ENCODE data around the gene DKK3. TPM values are rescaled to one million over a fixed set of nuclear protein-coding genes. Genes with fewer than 3 reads are reported as not detected.

Gene DKK3
- total RNA-seq, 1 donor, result 72.4 TPM

- Histone ChIP-seq H3K79me2 (ENCODE audit: insufficient read depth, low read length) (no peaks in the 10 kb centered on the region), H4K20me1 (ENCODE audit: insufficient read depth, low read length) (no peaks in the 10 kb centered on the region), H3K27me3 (ENCODE audit: insufficient read depth, low read length) (no peaks in the 10 kb centered on the region), H3K36me3 (ENCODE audit: insufficient read depth, low read length) (no peaks in the 10 kb centered on the region), H3K9me3 (ENCODE audit: low read depth, low read length) (no peaks in the 10 kb centered on the region), H3K4me1 (ENCODE audit: insufficient read depth, low read length) (peaks cover 7% of the 10 kb centered on the region), H3K4me3 (ENCODE audit: insufficient read depth, low read length) (no peak overlapping the region), H2AFZ (ENCODE audit: low read length) (no peak overlapping the region), H3K4me2 (ENCODE audit: insufficient read depth, low read length) (no peak overlapping the region), H3K27ac (ENCODE audit: low read depth, low read length) (no peak overlapping the region)
- DNase-seq (ENCODE audit: insufficient read length, low spot score, missing footprints), result no peak
- no peak for TF ChIP-seq CTCF (IDR thresholded peaks at IDR 0.05; ENCODE audit: extremely low read depth, low read depth, low read length)
These were observed 16.0 kb upstream of the DKK3 start for GRCh38 chr11:12024254-12024926.

DNA sequence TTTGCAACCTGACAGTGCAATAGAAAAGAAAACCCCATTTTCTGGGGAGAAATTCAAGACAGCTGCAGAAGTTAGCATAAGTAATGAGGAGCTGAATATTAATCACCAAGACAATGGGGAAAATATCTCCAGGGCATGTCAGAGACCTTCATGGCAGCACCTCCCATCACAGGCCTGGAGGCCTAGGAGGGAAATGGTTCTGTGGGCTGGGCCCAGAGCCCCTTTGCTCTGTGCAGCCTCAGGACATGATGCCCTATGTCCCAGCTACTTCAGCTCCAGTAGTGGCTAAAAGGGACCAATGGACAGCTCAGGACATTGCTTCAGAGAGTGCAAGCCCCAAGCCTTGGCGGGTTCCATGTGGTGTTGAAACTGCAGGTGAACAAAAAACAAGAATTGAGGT is 14.6 kb upstream of the DKK3 start:
- H3K4me1 ChIP-seq (ENCODE audit: insufficient read depth, low read length), result peaks cover 16% of the 10 kb centered on the region
- no peaks in the 10 kb centered on the region for H3K27me3 ChIP-seq (ENCODE audit: insufficient read depth, low read length)
- H2AFZ ChIP-seq (ENCODE audit: low read length), result no peak overlapping the region
- DNase-seq (ENCODE audit: insufficient read length, low spot score, missing footprints), result no peak
- H3K27ac ChIP-seq (ENCODE audit: low read depth, low read length), result no peak overlapping the region
- no peaks in the 10 kb centered on the region for H4K20me1 ChIP-seq (ENCODE audit: insufficient read depth, low read length)
- H3K4me2 ChIP-seq (ENCODE audit: insufficient read depth, low read length), result no peak overlapping the region
- no peak for TF ChIP-seq CTCF (IDR thresholded peaks at IDR 0.05; ENCODE audit: extremely low read depth, low read depth, low read length)
- H3K4me3 ChIP-seq (ENCODE audit: insufficient read depth, low read length), result no peak overlapping the region
- no peaks in the 10 kb centered on the region for H3K36me3 ChIP-seq (ENCODE audit: insufficient read depth, low read length)
- H3K79me2 ChIP-seq (ENCODE audit: insufficient read depth, low read length), result no peaks in the 10 kb centered on the region
- no peaks in the 10 kb centered on the region for H3K9me3 ChIP-seq (ENCODE audit: low read depth, low read length)

GRCh38 chr11:12020546-12020945 is 12.1 kb upstream of the DKK3 start:
- Histone ChIP-seq H3K4me1 (ENCODE audit: insufficient read depth, low read length) (peaks cover 30% of the 10 kb centered on the region), H3K9me3 (ENCODE audit: low read depth, low read length) (no peaks in the 10 kb centered on the region), H3K27me3 (ENCODE audit: insufficient read depth, low read length) (no peaks in the 10 kb centered on the region), H4K20me1 (ENCODE audit: insufficient read depth, low read length) (no peaks in the 10 kb centered on the region), H2AFZ (ENCODE audit: low read length) (no peak overlapping the region), H3K4me2 (ENCODE audit: insufficient read depth, low read length) (no peak overlapping the region), H3K4me3 (ENCODE audit: insufficient read depth, low read length) (no peak overlapping the region), H3K27ac (ENCODE audit: low read depth, low read length) (no peak overlapping the region), H3K79me2 (ENCODE audit: insufficient read depth, low read length) (no peaks in the 10 kb centered on the region), H3K36me3 (ENCODE audit: insufficient read depth, low read length) (no peaks in the 10 kb centered on the region)
- no peak for DNase-seq (ENCODE audit: insufficient read length, low spot score, missing footprints)
- TF ChIP-seq CTCF (IDR thresholded peaks at IDR 0.05; ENCODE audit: extremely low read depth, low read depth, low read length), result no peak

DNA sequence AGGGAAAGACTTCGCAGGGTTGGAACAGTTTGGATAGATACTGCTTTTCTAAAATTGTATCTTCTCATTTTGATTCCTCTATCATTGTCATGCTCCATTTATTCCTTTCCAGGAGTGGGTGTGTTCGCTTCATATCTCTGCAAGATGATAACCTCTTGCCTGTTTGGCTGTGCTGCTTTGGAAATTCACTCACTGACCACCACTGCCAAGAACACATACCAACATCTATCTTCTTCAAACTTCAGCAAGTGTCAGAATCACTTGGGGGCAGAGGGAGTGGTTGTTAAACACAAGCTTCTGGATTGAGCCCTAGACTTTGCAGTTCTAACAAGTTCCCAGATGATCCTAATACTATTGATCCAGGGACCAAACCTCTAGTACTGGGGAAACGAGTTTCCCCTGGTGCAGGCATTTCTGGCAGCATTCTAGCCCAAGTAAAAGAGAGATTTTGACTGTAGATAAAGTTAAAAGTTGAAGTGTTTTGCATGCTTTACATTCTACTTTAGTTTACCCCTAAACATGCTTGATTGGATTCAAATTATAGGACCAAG is 11.5 kb upstream of the DKK3 start:
- H3K4me1 ChIP-seq (ENCODE audit: insufficient read depth, low read length), result peaks cover 30% of the 10 kb centered on the region
- no peak for TF ChIP-seq CTCF (IDR thresholded peaks at IDR 0.05; ENCODE audit: extremely low read depth, low read depth, low read length)
- no peak overlapping the region for H3K4me3 ChIP-seq (ENCODE audit: insufficient read depth, low read length)
- no peak for DNase-seq (ENCODE audit: insufficient read length, low spot score, missing footprints)
- no peaks in the 10 kb centered on the region for H3K79me2 ChIP-seq (ENCODE audit: insufficient read depth, low read length)
- H3K27ac ChIP-seq (ENCODE audit: low read depth, low read length), result peak overlapping the region; percentile 40
- H3K9me3 ChIP-seq (ENCODE audit: low read depth, low read length), result no peaks in the 10 kb centered on the region
- no peak overlapping the region for H3K4me2 ChIP-seq (ENCODE audit: insufficient read depth, low read length)
- H3K27me3 ChIP-seq (ENCODE audit: insufficient read depth, low read length), result no peaks in the 10 kb centered on the region
- H2AFZ ChIP-seq (ENCODE audit: low read length), result no peak overlapping the region
- no peaks in the 10 kb centered on the region for H4K20me1 ChIP-seq (ENCODE audit: insufficient read depth, low read length)
- no peaks in the 10 kb centered on the region for H3K36me3 ChIP-seq (ENCODE audit: insufficient read depth, low read length)

Measured in osteoblast (primary cell).